ENCODE measurements around the gene PARD3B.

Gene PARD3B

GRCh38 chr2:205169464-205169863 is 624.2 kb downstream of the PARD3B start:
- no peak for TF ChIP-seq CTCF (IDR thresholded peaks at IDR 0.05; ENCODE audit: low read length, missing control alignments)
- peak; percentile 43 for DNase-seq (ENCODE audit: low read depth)
- no peak overlapping the region for H3K4me3 ChIP-seq (replicated peaks; ENCODE audit: low read depth, low read length)

- DNase-seq (ENCODE audit: low read depth), result no peak
- no peak for TF ChIP-seq CTCF (IDR thresholded peaks at IDR 0.05; ENCODE audit: low read length, missing control alignments)
- H3K4me3 ChIP-seq (replicated peaks; ENCODE audit: low read depth, low read length), result no peak overlapping the region
Observed at GRCh38 chr2:205170399-205170798, 625.1 kb downstream of the PARD3B start.

GRCh38 chr2:205171261-205171940 is 626.1 kb downstream of the PARD3B start:
- no peak for DNase-seq (ENCODE audit: low read depth)
- no peak for TF ChIP-seq CTCF (IDR thresholded peaks at IDR 0.05; ENCODE audit: low read length, missing control alignments)
- no peak overlapping the region for H3K4me3 ChIP-seq (replicated peaks; ENCODE audit: low read depth, low read length)

- no peak for TF ChIP-seq CTCF (IDR thresholded peaks at IDR 0.05; ENCODE audit: low read length, missing control alignments)
- H3K4me3 ChIP-seq (replicated peaks; ENCODE audit: low read depth, low read length), result no peak overlapping the region
- no peak for DNase-seq (ENCODE audit: low read depth)
Observed at GRCh38 chr2:205175831-205176230, 630.6 kb downstream of the PARD3B start.

GRCh38 chr2:205176546-205176945 is 631.3 kb downstream of the PARD3B start:
- TF ChIP-seq CTCF (IDR thresholded peaks at IDR 0.05; ENCODE audit: low read length, missing control alignments), result no peak
- H3K4me3 ChIP-seq (replicated peaks; ENCODE audit: low read depth, low read length), result no peak overlapping the region
- DNase-seq (ENCODE audit: low read depth), result no peak

- DNase-seq (ENCODE audit: low read depth), result peak; percentile 7
- TF ChIP-seq CTCF (IDR thresholded peaks at IDR 0.05; ENCODE audit: low read length, missing control alignments), result no peak
- H3K4me3 ChIP-seq (replicated peaks; ENCODE audit: low read depth, low read length), result no peak overlapping the region
Observed at GRCh38 chr2:205177546-205177945, 632.3 kb downstream of the PARD3B start.

GRCh38 chr2:205180730-205181129 is 635.5 kb downstream of the PARD3B start:
- H3K4me3 ChIP-seq (replicated peaks; ENCODE audit: low read depth, low read length), result no peak overlapping the region
- DNase-seq (ENCODE audit: low read depth), result no peak
- TF ChIP-seq CTCF (IDR thresholded peaks at IDR 0.05; ENCODE audit: low read length, missing control alignments), result no peak

Measured in fibroblast of pulmonary artery (primary cell).